H9 (cell line): ENCODE results near the gene PRODH2. TPM values are rescaled to one million over a fixed set of nuclear protein-coding genes. Genes with fewer than 3 reads are reported as not detected.
A peak's percentile ranks its signal among the peaks of the same experiment; 100 is the strongest.

Experiments
- DNase-seq: peaks from one replicate; pipeline ENCODE4 v3.0.0-alpha.2; 2017
- H2AFZ ChIP-seq: one replicate; pipeline ENCODE4 v1.6.1; 2013; ENCODE audit warnings: mild to moderate bottlenecking, low read length, control low read depth, moderate library complexity
- H2AK5ac ChIP-seq: 2 replicates; pipeline ENCODE4 v1.6.1; 2013; ENCODE audit warnings: low read length, control low read depth, mixed read lengths; ENCODE audit not compliant: insufficient read length
- H2BK120ac ChIP-seq: one replicate; pipeline ENCODE4 v1.6.1; 2013; ENCODE audit warnings: low read depth, mild to moderate bottlenecking, low read length, control low read depth, inconsistent platforms; ENCODE audit not compliant: poor library complexity, severe bottlenecking
- H2BK12ac ChIP-seq: 2 replicates; pipeline ENCODE4 v1.6.1; 2013; ENCODE audit warnings: low read length, control low read depth, mixed read lengths, low read depth; ENCODE audit not compliant: insufficient read length
- H2BK15ac ChIP-seq: 2 replicates; pipeline ENCODE4 v1.6.1; 2013; ENCODE audit warnings: low read depth, low read length, control low read depth
- H2BK20ac ChIP-seq: one replicate; pipeline ENCODE4 v1.6.1; 2013; ENCODE audit warnings: low read depth, mild to moderate bottlenecking, low read length, control low read depth, inconsistent platforms; ENCODE audit not compliant: poor library complexity, severe bottlenecking
- H2BK5ac ChIP-seq: 2 replicates; pipeline ENCODE4 v1.6.1; 2013; ENCODE audit warnings: low read length, control low read depth, mixed read lengths; ENCODE audit not compliant: insufficient read length
- H3K14ac ChIP-seq: 2 replicates; pipeline ENCODE4 v1.6.1; 2013; ENCODE audit warnings: low read length, control low read depth; ENCODE audit not compliant: insufficient read depth
- H3K18ac ChIP-seq: 2 replicates; pipeline ENCODE4 v1.6.1; 2013; ENCODE audit warnings: low read depth, mild to moderate bottlenecking, mixed read lengths, low read length, control low read depth; ENCODE audit not compliant: insufficient read length
- H3K23ac ChIP-seq: 2 replicates; pipeline ENCODE4 v1.6.1; 2013; ENCODE audit warnings: low read length, control low read depth, mixed read lengths, low read depth; ENCODE audit not compliant: insufficient read length
- H3K23me2 ChIP-seq: 2 replicates; pipeline ENCODE4 v1.6.1; 2013; ENCODE audit warnings: low read depth, mild to moderate bottlenecking, mixed read lengths, low read length, control low read depth; ENCODE audit not compliant: insufficient read length, poor library complexity, severe bottlenecking
- H3K27ac ChIP-seq: 2 replicates; pipeline ENCODE4 v1.5.1; 2013; ENCODE audit warnings: low read length, control low read depth, mixed read lengths, low read depth; ENCODE audit not compliant: insufficient read length
- H3K27me3 ChIP-seq: 2 replicates; pipeline ENCODE4 v1.6.1; 2013; ENCODE audit warnings: low read length, control low read depth, inconsistent platforms; ENCODE audit not compliant: insufficient read depth
- H3K4ac ChIP-seq: 2 replicates; pipeline ENCODE4 v1.6.1; 2013; ENCODE audit warnings: low read depth, mild to moderate bottlenecking, control low read depth, inconsistent platforms, low read length, moderate library complexity
- H3K4me1 ChIP-seq: 2 replicates; pipeline ENCODE4 v1.6.1; 2013; ENCODE audit warnings: low read length, control low read depth, inconsistent platforms; ENCODE audit not compliant: insufficient read depth
- H3K4me2 ChIP-seq: 2 replicates; pipeline ENCODE4 v1.6.1; 2013; ENCODE audit warnings: low read length, control low read depth, mixed read lengths; ENCODE audit not compliant: insufficient read length, insufficient read depth
- H3K56ac ChIP-seq: 2 replicates; pipeline ENCODE4 v1.6.1; 2013; ENCODE audit warnings: low read depth, mild to moderate bottlenecking, mixed read lengths, low read length, control low read depth; ENCODE audit not compliant: insufficient read length
- H3K79me1 ChIP-seq: 2 replicates; pipeline ENCODE4 v1.6.1; 2013; ENCODE audit warnings: low read depth, mild to moderate bottlenecking, moderate library complexity, low read length, control low read depth, inconsistent platforms; ENCODE audit not compliant: insufficient read depth, poor library complexity, severe bottlenecking
- H3K79me2 ChIP-seq: 2 replicates; pipeline ENCODE4 v1.6.1; 2013; ENCODE audit warnings: low read length, control low read depth, inconsistent platforms; ENCODE audit not compliant: insufficient read depth
- H3K9ac ChIP-seq: 2 replicates; pipeline ENCODE4 v1.6.1; 2013; ENCODE audit warnings: low read length, control low read depth, mixed read lengths; ENCODE audit not compliant: insufficient read length; ENCODE audit errors: extremely low read depth
- H3K9me3 ChIP-seq: one replicate; pipeline ENCODE4 v1.6.1; 2013; ENCODE audit warnings: low read depth, low read length, inconsistent platforms; ENCODE audit not compliant: control insufficient read depth
- H3T11ph ChIP-seq: one replicate; pipeline ENCODE4 v1.6.1; 2013; ENCODE audit warnings: mild to moderate bottlenecking, low read length, control low read depth, inconsistent platforms
- H4K20me1 ChIP-seq: one replicate; pipeline ENCODE4 v1.6.1; 2013; ENCODE audit not compliant: control insufficient read depth, insufficient read length, insufficient read depth
- H4K5ac ChIP-seq: 2 replicates; pipeline ENCODE4 v1.6.1; 2013; ENCODE audit warnings: low read depth, mild to moderate bottlenecking, mixed read lengths, low read length, control low read depth; ENCODE audit not compliant: insufficient read length
- H4K8ac ChIP-seq: replicated peaks from 2 replicates; pipeline ENCODE4 v1.6.1; 2013; ENCODE audit warnings: low read length, control low read depth, mixed read lengths, low read depth; ENCODE audit not compliant: insufficient read length
- H4K91ac ChIP-seq: 2 replicates; pipeline ENCODE4 v1.6.1; 2013; ENCODE audit warnings: low read depth, mild to moderate bottlenecking, moderate library complexity, mixed read lengths, low read length, control low read depth; ENCODE audit not compliant: insufficient read length
- H3K27ac Mint-ChIP-seq, 3 experiments: 2 replicates in 2 of 3; 3 replicates in 1 of 3; pipeline ENCODE4 v1.8.0; 2020 to 2021; ENCODE audit warnings: mixed read lengths in 3 of 3, mild to moderate bottlenecking in 1 of 3, moderate library complexity in 1 of 3
- H3K27me3 Mint-ChIP-seq: 2 replicates; pipeline ENCODE4 v1.8.0; 2021; ENCODE audit warnings: low read depth, mild to moderate bottlenecking, moderate library complexity, mixed read lengths
- H3K36me3 Mint-ChIP-seq, 3 experiments: 2 replicates in 2 of 3; 3 replicates in 1 of 3; pipeline ENCODE4 v1.8.0; 2020 to 2021; ENCODE audit warnings: low read depth in 3 of 3, mixed read lengths in 3 of 3; ENCODE audit not compliant: insufficient read depth in 1 of 3
- H3K4me1 Mint-ChIP-seq, 2 experiments: 2 replicates each; pipeline ENCODE4 v1.8.0; 2020; ENCODE audit warnings: mixed read lengths in 2 of 2
- H3K4me3 Mint-ChIP-seq, 2 experiments: 2 replicates in 1 of 2; 3 replicates in 1 of 2; pipeline ENCODE4 v1.8.0; 2020 to 2021; ENCODE audit warnings: mild to moderate bottlenecking in 2 of 2, mixed read lengths in 2 of 2, moderate library complexity in 1 of 2
- H3K9me3 Mint-ChIP-seq, 2 experiments: 2 replicates in 1 of 2; 3 replicates in 1 of 2; pipeline ENCODE4 v1.8.0; 2020; ENCODE audit warnings: mild to moderate bottlenecking in 2 of 2, mixed read lengths in 2 of 2, moderate library complexity in 1 of 2
- WGBS: extraction: QIAGEN DNeasy Blood & Tissue Kit; methylation state at CpG from one replicate; pipeline ENCODE4 v1.1.7; 2013; ENCODE audit warnings: missing lambda C conversion rate, low lambda C conversion rate, mixed read lengths; ENCODE audit not compliant: insufficient read length; ENCODE audit errors: extremely low coverage; 5-methylcytosine and 5-hydroxymethylcytosine counted together
- total RNA-seq: library from RNA; stranded (reverse); gene quantifications from 2 replicates; pipeline ENCODE4 v1.2.1, GENCODE V29; 2021
- TF ChIP-seq, protein P1 (sequence below): fragments of 200-600 bp; sonication (generic); conservative IDR thresholded peaks from 3 replicates; pipeline ENCODE4 v1.8.0; 2021; ENCODE audit warnings: antibody characterized with exemption, mild to moderate bottlenecking

PRODH2 gene
- total RNA-seq, 1 experiment from 2014 or later: not detected

- H4K8ac ChIP-seq: no peak overlapping the region
- no peak overlapping the region for H2BK20ac ChIP-seq
- H3K18ac ChIP-seq: no peak overlapping the region
- no peak overlapping the region for H2AFZ ChIP-seq
- H3K9me3 ChIP-seq: no peaks in the 10 kb centered on the region
- no peak overlapping the region for H2BK15ac ChIP-seq
- Mint-ChIP-seq H3K27ac (peak overlapping the region in 1 of 3 experiments; percentile 88; a peak in 1 of 7 replicates), H3K4me3 (peak overlapping the region; percentile 65 to 88), H3K36me3 (peaks cover 0 to 4% (median 0%) of the 10 kb centered on the region in 3 experiments; a peak in 2 of 7 replicates), H3K9me3 (no peaks in the 10 kb centered on the region; a peak in 1 of 5 replicates), H3K27me3 (peaks cover 38% of the 10 kb centered on the region), H3K4me1 (peaks cover 25 to 31% of the 10 kb centered on the region in 2 experiments)
- H2BK120ac ChIP-seq: no peak overlapping the region
- H2BK12ac ChIP-seq: no peak overlapping the region
- no peak overlapping the region for H3K9ac ChIP-seq
- no peaks in the 10 kb centered on the region for H3K79me1 ChIP-seq
- H4K91ac ChIP-seq: no peak overlapping the region
- H3K23ac ChIP-seq: no peak overlapping the region
- no peak overlapping the region for H3K56ac ChIP-seq
- H3K79me2 ChIP-seq: no peaks in the 10 kb centered on the region
- H3T11ph ChIP-seq: no peak overlapping the region
- no peak overlapping the region for H3K14ac ChIP-seq
- no peak overlapping the region for H2BK5ac ChIP-seq
- no peak overlapping the region for H3K27ac ChIP-seq
- DNase-seq: no peak
- no peak overlapping the region for H3K4ac ChIP-seq
- H3K27me3 ChIP-seq: no peaks in the 10 kb centered on the region
- H3K4me2 ChIP-seq: peak overlapping the region; percentile 73
- H3K4me1 ChIP-seq: peaks cover 5% of the 10 kb centered on the region; the same call in 1 of the 2 replicates
- no peak overlapping the region for H2AK5ac ChIP-seq
- H4K20me1 ChIP-seq: no peaks in the 10 kb centered on the region
- H4K5ac ChIP-seq: no peak overlapping the region
- TF ChIP-seq, protein P1, sequence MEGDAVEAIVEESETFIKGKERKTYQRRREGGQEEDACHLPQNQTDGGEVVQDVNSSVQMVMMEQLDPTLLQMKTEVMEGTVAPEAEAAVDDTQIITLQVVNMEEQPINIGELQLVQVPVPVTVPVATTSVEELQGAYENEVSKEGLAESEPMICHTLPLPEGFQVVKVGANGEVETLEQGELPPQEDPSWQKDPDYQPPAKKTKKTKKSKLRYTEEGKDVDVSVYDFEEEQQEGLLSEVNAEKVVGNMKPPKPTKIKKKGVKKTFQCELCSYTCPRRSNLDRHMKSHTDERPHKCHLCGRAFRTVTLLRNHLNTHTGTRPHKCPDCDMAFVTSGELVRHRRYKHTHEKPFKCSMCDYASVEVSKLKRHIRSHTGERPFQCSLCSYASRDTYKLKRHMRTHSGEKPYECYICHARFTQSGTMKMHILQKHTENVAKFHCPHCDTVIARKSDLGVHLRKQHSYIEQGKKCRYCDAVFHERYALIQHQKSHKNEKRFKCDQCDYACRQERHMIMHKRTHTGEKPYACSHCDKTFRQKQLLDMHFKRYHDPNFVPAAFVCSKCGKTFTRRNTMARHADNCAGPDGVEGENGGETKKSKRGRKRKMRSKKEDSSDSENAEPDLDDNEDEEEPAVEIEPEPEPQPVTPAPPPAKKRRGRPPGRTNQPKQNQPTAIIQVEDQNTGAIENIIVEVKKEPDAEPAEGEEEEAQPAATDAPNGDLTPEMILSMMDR: no peak
- peaks cover 5% of the 10 kb centered on the region for H3K23me2 ChIP-seq
- no CpG with 5 or more reads among the region's 13 CpGs for WGBS
These were observed 36.4 kb downstream of the PRODH2 start for GRCh38 chr19:35776102-35776788.
